ENCODE measurements around the gene CARS2. TPM values are rescaled to one million over a fixed set of nuclear protein-coding genes. Genes with fewer than 3 reads are reported as not detected.
"Not testable (repeated sequence)": the region's sequence is repeated elsewhere in the genome, so short reads cannot be mapped to it uniquely, and the experiment has no call there.

Gene CARS2
- total RNA-seq, 2 experiments from 2014 or later: 52.1 to 55.8 TPM

- ATAC-seq (no peak), DNase-seq (no peak)
- H3K27ac Mint-ChIP-seq: peak overlapping the region; percentile 74
- H3K9me3 Mint-ChIP-seq (ENCODE audit: low read depth): no peaks in the 10 kb centered on the region
- POLR2A ChIA-PET: interaction anchor here (1.0 kb wide), 1 partner anchor 9 kb away, joined by 9 read pairs; no protein-coding TSS in a partner anchor
- CTCF ChIA-PET: interaction anchor here (0.5 to 0.6 kb wide), 2 partner anchors 108 to 113 kb away, joined by 3 to 5 read pairs; no protein-coding TSS in a partner anchor
- intact Hi-C loops (cut with DNase I, micrococcal nuclease): loop anchor here (1.0 kb wide), 2 partner anchors 9 to 91 kb away; partner anchors contain the start of gene NAXD (in 1 of the 2)
- peak overlapping the region; percentile 74 for H3K4me3 Mint-ChIP-seq
- H3K4me1 Mint-ChIP-seq: peaks cover 40% of the 10 kb centered on the region
- H3K27me3 Mint-ChIP-seq: no peaks in the 10 kb centered on the region
- peaks cover 16% of the 10 kb centered on the region for H3K36me3 Mint-ChIP-seq (ENCODE audit: low read depth)
Measured at GRCh38 chr13:110706570-110707372, 855 bp upstream of the CARS2 start.

- POLR2A ChIA-PET: no interaction called here
Measured at GRCh38 chr13:110705356-110705825, 525 bp downstream of the CARS2 start.

GRCh38 chr13:110702591-110703526, 3.1 kb downstream of the CARS2 start:
- intact Hi-C loops (cut with DNase I, micrococcal nuclease): no loop called here
- Mint-ChIP-seq H3K4me1 (peaks cover 49% of the 10 kb centered on the region), H3K27ac (no peak overlapping the region), H3K36me3 (ENCODE audit: low read depth) (peaks cover 41% of the 10 kb centered on the region), H3K27me3 (no peaks in the 10 kb centered on the region), H3K9me3 (ENCODE audit: low read depth) (no peaks in the 10 kb centered on the region), H3K4me3 (no peak overlapping the region)
- DNase-seq (no peak), ATAC-seq (no peak)
- POLR2A ChIA-PET: interaction anchor here (0.5 kb wide), 1 partner anchor 12 kb away, joined by 3 read pairs; no protein-coding TSS in a partner anchor
- CTCF ChIA-PET: interaction anchor here (0.5 kb wide), 1 partner anchor 247 kb away, joined by 5 read pairs; no protein-coding TSS in a partner anchor

More at GRCh38 chr13:110705356-110705825, 525 bp downstream of the CARS2 start:
- intact Hi-C loops (cut with DNase I, micrococcal nuclease): no loop called here
- CTCF ChIA-PET: interaction anchor here (0.6 kb wide), 1 partner anchor 197 kb away, joined by 4 read pairs; no protein-coding TSS in a partner anchor
- Mint-ChIP-seq H3K9me3 (ENCODE audit: low read depth) (no peaks in the 10 kb centered on the region), H3K4me1 (peaks cover 36% of the 10 kb centered on the region), H3K36me3 (ENCODE audit: low read depth) (peaks cover 25% of the 10 kb centered on the region), H3K27ac (peak overlapping the region; percentile 80), H3K27me3 (no peaks in the 10 kb centered on the region), H3K4me3 (peak overlapping the region; percentile 89)
- no peak for ATAC-seq
- DNase-seq: no peak

GRCh38 chr13:110702089-110702488, 3.8 kb downstream of the CARS2 start:
- Mint-ChIP-seq H3K4me1 (peaks cover 51% of the 10 kb centered on the region), H3K27me3 (no peaks in the 10 kb centered on the region), H3K9me3 (ENCODE audit: low read depth) (no peaks in the 10 kb centered on the region), H3K4me3 (no peak overlapping the region), H3K27ac (no peak overlapping the region), H3K36me3 (ENCODE audit: low read depth) (peaks cover 44% of the 10 kb centered on the region)
- intact Hi-C loops (cut with DNase I, micrococcal nuclease): no loop called here
- ChIA-PET POLR2A (no interaction called here), CTCF (interaction anchor here (0.6 to 0.7 kb wide), 2 partner anchors 10 to 113 kb away, joined by 3 to 4 read pairs; no protein-coding TSS in a partner anchor)
- ATAC-seq: no peak
- no peak for DNase-seq

GRCh38 chr13:110701061-110701460, 4.9 kb downstream of the CARS2 start:
- CTCF ChIA-PET; intact Hi-C loops (cut with DNase I, micrococcal nuclease); H3K27me3 Mint-ChIP-seq; H3K9me3 Mint-ChIP-seq (ENCODE audit: low read depth); ATAC-seq; H3K4me3 Mint-ChIP-seq; POLR2A ChIA-PET; DNase-seq: not testable (repeated sequence)
- H3K4me1 Mint-ChIP-seq: peaks cover 47% of the 10 kb centered on the region
- H3K36me3 Mint-ChIP-seq (ENCODE audit: low read depth): peaks cover 48% of the 10 kb centered on the region
- H3K27ac Mint-ChIP-seq: peak overlapping the region; percentile 38

- POLR2A ChIA-PET: no interaction called here
Measured at GRCh38 chr13:110700641-110701040, 5.3 kb downstream of the CARS2 start.

GRCh38 chr13:110700186-110700585, 5.7 kb downstream of the CARS2 start:
- peaks cover 47% of the 10 kb centered on the region for H3K4me1 Mint-ChIP-seq
- intact Hi-C loops (cut with DNase I, micrococcal nuclease): no loop called here
- CTCF ChIA-PET: no interaction called here

More at GRCh38 chr13:110700641-110701040, 5.3 kb downstream of the CARS2 start:
- Mint-ChIP-seq H3K27ac (no peak overlapping the region), H3K4me1 (peaks cover 47% of the 10 kb centered on the region), H3K4me3 (no peak overlapping the region), H3K9me3 (ENCODE audit: low read depth) (no peaks in the 10 kb centered on the region), H3K27me3 (no peaks in the 10 kb centered on the region), H3K36me3 (ENCODE audit: low read depth) (peaks cover 51% of the 10 kb centered on the region)
- CTCF ChIA-PET: no interaction called here
- ATAC-seq (no peak), DNase-seq (no peak)
- intact Hi-C loops (cut with DNase I, micrococcal nuclease): no loop called here

GRCh38 chr13:110699148-110700145, 6.5 kb downstream of the CARS2 start:
- Mint-ChIP-seq H3K36me3 (ENCODE audit: low read depth) (peaks cover 51% of the 10 kb centered on the region), H3K4me3 (no peak overlapping the region), H3K27me3 (no peaks in the 10 kb centered on the region), H3K27ac (no peak overlapping the region), H3K4me1 (peaks cover 44% of the 10 kb centered on the region), H3K9me3 (ENCODE audit: low read depth) (no peaks in the 10 kb centered on the region)
- DNase-seq (no peak), ATAC-seq (no peak)
- intact Hi-C loops (cut with DNase I, micrococcal nuclease): no loop called here
- ChIA-PET CTCF (interaction anchor here (0.5 kb wide), 1 partner anchor 44 kb away, joined by 3 read pairs; no protein-coding TSS in a partner anchor), POLR2A (no interaction called here)

More at GRCh38 chr13:110700186-110700585, 5.7 kb downstream of the CARS2 start:
- POLR2A ChIA-PET: no interaction called here
- Mint-ChIP-seq H3K4me3 (no peak overlapping the region), H3K36me3 (ENCODE audit: low read depth) (peaks cover 51% of the 10 kb centered on the region), H3K27me3 (no peaks in the 10 kb centered on the region), H3K27ac (no peak overlapping the region), H3K9me3 (ENCODE audit: low read depth) (no peaks in the 10 kb centered on the region)
- ATAC-seq: no peak
- DNase-seq: no peak

GRCh38 chr13:110698689-110699088, 7.2 kb downstream of the CARS2 start:
- Mint-ChIP-seq H3K27me3 (no peaks in the 10 kb centered on the region), H3K4me1 (peaks cover 41% of the 10 kb centered on the region), H3K36me3 (ENCODE audit: low read depth) (peaks cover 50% of the 10 kb centered on the region), H3K27ac (no peak overlapping the region), H3K4me3 (no peak overlapping the region), H3K9me3 (ENCODE audit: low read depth) (no peaks in the 10 kb centered on the region)
- DNase-seq: no peak
- ChIA-PET POLR2A (no interaction called here), CTCF (no interaction called here)
- peak; percentile 26 for ATAC-seq
- intact Hi-C loops (cut with DNase I, micrococcal nuclease): no loop called here

GRCh38 chr13:110697842-110698241, 8.1 kb downstream of the CARS2 start:
- ChIA-PET CTCF (no interaction called here), POLR2A (no interaction called here)
- DNase-seq (no peak), ATAC-seq (no peak)
- H3K27me3 Mint-ChIP-seq: no peaks in the 10 kb centered on the region
- no peak overlapping the region for H3K27ac Mint-ChIP-seq
- no peak overlapping the region for H3K4me3 Mint-ChIP-seq
- H3K4me1 Mint-ChIP-seq: peaks cover 34% of the 10 kb centered on the region
- intact Hi-C loops (cut with DNase I, micrococcal nuclease): no loop called here
- H3K36me3 Mint-ChIP-seq (ENCODE audit: low read depth): peaks cover 47% of the 10 kb centered on the region
- H3K9me3 Mint-ChIP-seq (ENCODE audit: low read depth): no peaks in the 10 kb centered on the region

Data from activated CD4-positive, alpha-beta T cell treated with anti-CD3 and anti-CD28 coated beads for 36 hours (primary cell).